ENCODE measurements around the gene ADK.

GRCh38 chr10:74377476-74377875 is 226.5 kb downstream of the ADK start:
- TF ChIP-seq CTCF (IDR thresholded peaks at IDR 0.05; ENCODE audit: insufficient read depth, low read length) = no peak
- TF ChIP-seq GABPA (IDR thresholded peaks at IDR 0.05; ENCODE audit: low read depth) = no peak

All from HL-60 (cell line).